ENCODE results near the gene ADGRF4. TPM values are rescaled to one million over a fixed set of nuclear protein-coding genes. Genes with fewer than 3 reads are reported as not detected.

The ADGRF4 gene
- total RNA-seq, 2 experiments from 2014 or later = not detected

GRCh38 chr6:47697925-47698324, 455 bp upstream of the ADGRF4 start:
- Mint-ChIP-seq H3K36me3 (ENCODE audit: low read depth) (no peaks in the 10 kb centered on the region), H3K27ac (no peak overlapping the region)
- CTCF ChIA-PET = no interaction called here

DNA sequence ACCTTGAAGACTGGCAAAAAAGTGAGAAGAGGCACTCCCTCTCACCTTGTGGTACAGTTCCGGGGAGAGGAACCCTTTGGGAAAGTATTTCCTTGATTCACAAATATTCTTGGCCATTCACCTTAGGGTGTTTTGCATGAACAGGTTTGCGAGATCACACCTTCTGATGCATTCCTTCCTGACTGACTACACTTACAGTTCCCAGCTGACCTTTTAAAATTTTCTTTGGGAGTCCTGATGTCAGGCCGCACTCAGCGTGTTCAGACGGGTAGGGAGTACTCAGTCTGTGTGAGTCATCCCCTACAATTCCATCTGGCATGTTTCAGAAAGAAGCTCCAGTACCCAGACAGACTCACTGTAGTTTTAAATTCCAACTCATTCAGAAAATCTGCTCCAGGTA, 1.7 kb downstream of the ADGRF4 start:
- Mint-ChIP-seq H3K4me3 (no peak overlapping the region), H3K27ac (no peak overlapping the region), H3K9me3 (no peaks in the 10 kb centered on the region), H3K36me3 (ENCODE audit: low read depth) (no peaks in the 10 kb centered on the region), H3K4me1 (ENCODE audit: low read depth) (peaks cover 2% of the 10 kb centered on the region), H3K27me3 (peaks cover 2% of the 10 kb centered on the region)
- intact Hi-C loops (cut with micrococcal nuclease) = no loop called here
- ATAC-seq = no peak
- DNase-seq = no peak
- no peak for TF ChIP-seq CTCF (IDR thresholded peaks at IDR 0.05)
- POLR2A ChIA-PET = no interaction called here
- CTCF ChIA-PET = interaction anchor here (1.1 kb wide), 1 partner anchor 69 kb away, joined by 3 read pairs; no protein-coding TSS in a partner anchor

More at GRCh38 chr6:47697925-47698324, 455 bp upstream of the ADGRF4 start:
- POLR2A ChIA-PET = interaction anchor here (1.1 kb wide), 1 partner anchor 15 kb away, joined by 3 read pairs; no protein-coding TSS in a partner anchor
- no peak for ATAC-seq
- intact Hi-C loops (cut with micrococcal nuclease) = no loop called here
- H3K4me1 Mint-ChIP-seq (ENCODE audit: low read depth) = peaks cover 2% of the 10 kb centered on the region
- H3K9me3 Mint-ChIP-seq = no peaks in the 10 kb centered on the region
- no peak for TF ChIP-seq CTCF (IDR thresholded peaks at IDR 0.05)
- no peak overlapping the region for H3K4me3 Mint-ChIP-seq
- no peak for DNase-seq
- peaks cover 4% of the 10 kb centered on the region for H3K27me3 Mint-ChIP-seq

- Mint-ChIP-seq H3K9me3 (no peaks in the 10 kb centered on the region), H3K27me3 (peaks cover 2% of the 10 kb centered on the region), H3K36me3 (ENCODE audit: low read depth) (no peaks in the 10 kb centered on the region), H3K4me1 (ENCODE audit: low read depth) (peaks cover 2% of the 10 kb centered on the region), H3K27ac (no peak overlapping the region), H3K4me3 (no peak overlapping the region)
- DNase-seq = no peak
- CTCF ChIA-PET = no interaction called here
- intact Hi-C loops (cut with micrococcal nuclease) = no loop called here
- TF ChIP-seq CTCF (IDR thresholded peaks at IDR 0.05) = no peak
- POLR2A ChIA-PET = no interaction called here
- ATAC-seq = no peak
These were observed 2.2 kb downstream of the ADGRF4 start for GRCh38 chr6:47700596-47700995.

GRCh38 chr6:47701363-47701762, 3.0 kb downstream of the ADGRF4 start:
- no peaks in the 10 kb centered on the region for H3K9me3 Mint-ChIP-seq
- H3K36me3 Mint-ChIP-seq (ENCODE audit: low read depth) = no peaks in the 10 kb centered on the region
- no peak overlapping the region for H3K27ac Mint-ChIP-seq
- intact Hi-C loops (cut with micrococcal nuclease) = no loop called here
- ChIA-PET CTCF (no interaction called here), POLR2A (no interaction called here)
- H3K27me3 Mint-ChIP-seq = peaks cover 2% of the 10 kb centered on the region
- ATAC-seq = peak; percentile 69
- no peak for TF ChIP-seq CTCF (IDR thresholded peaks at IDR 0.05)
- DNase-seq = no peak
- H3K4me1 Mint-ChIP-seq (ENCODE audit: low read depth) = peaks cover 2% of the 10 kb centered on the region
- no peak overlapping the region for H3K4me3 Mint-ChIP-seq

DNA sequence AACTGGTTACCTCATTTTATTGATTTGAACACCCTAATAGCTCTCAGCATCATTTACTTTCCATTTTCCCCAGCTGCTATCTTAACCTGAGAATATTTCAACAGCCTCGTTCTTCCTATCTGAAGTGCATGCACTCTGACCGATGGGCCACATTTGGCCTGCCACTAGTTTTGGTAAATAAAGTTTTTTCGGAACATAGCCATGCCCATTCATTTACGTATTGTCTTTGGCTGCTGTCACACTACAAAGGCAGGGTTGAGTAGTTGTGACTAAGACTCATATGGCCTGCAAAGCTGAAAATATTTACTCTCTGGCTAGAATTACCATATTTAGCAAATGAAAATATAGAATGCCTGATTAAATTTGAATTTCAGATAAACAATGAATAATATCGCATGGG, 10.8 kb downstream of the ADGRF4 start:
- ChIA-PET POLR2A (no interaction called here), CTCF (interaction anchor here (1.3 kb wide), 1 partner anchor 24 kb away, joined by 4 read pairs; no protein-coding TSS in a partner anchor)
- no peak for TF ChIP-seq CTCF (IDR thresholded peaks at IDR 0.05)
- Mint-ChIP-seq H3K27ac (no peak overlapping the region), H3K27me3 (peaks cover 10% of the 10 kb centered on the region), H3K9me3 (no peaks in the 10 kb centered on the region), H3K4me1 (ENCODE audit: low read depth) (no peaks in the 10 kb centered on the region), H3K36me3 (ENCODE audit: low read depth) (no peaks in the 10 kb centered on the region), H3K4me3 (no peak overlapping the region)
- DNase-seq (no peak), ATAC-seq (no peak)
- intact Hi-C loops (cut with micrococcal nuclease) = no loop called here

Measured in activated CD8-positive, alpha-beta T cell treated with anti-CD3 and anti-CD28 coated beads for 36 hours (primary cell).